ENCODE data around the gene ZNF502.

The ZNF502 gene

GRCh38 chr3:44771424-44772098 lies 59.1 kb downstream of the ZNF502 start:
- DNase-seq (ENCODE audit: low read depth in 2 of 2) = no peak

- no peak for DNase-seq (ENCODE audit: low read depth in 2 of 2)
Measured at GRCh38 chr3:44772099-44772442, 59.6 kb downstream of the ZNF502 start.
